Panc1 (cell line): ENCODE measurements around the gene NDUFB8. TPM values are rescaled to one million over a fixed set of nuclear protein-coding genes. Genes with fewer than 3 reads are reported as not detected.

Experiments
- ATAC-seq: fragments of 200-7000 bp; cut with Tn5 transposase; 2 replicates; pipeline ENCODE4 v1.9.1; 2020; ENCODE audit warnings: mild to moderate bottlenecking, moderate library complexity
- BruUV-seq: library from RNA; stranded (reverse); fragments of 400-500 nt; replicated peaks from 2 replicates; lab custom pipeline; 2021; lab: Mats Ljungman, UMichigan
- CTCF ChIA-PET: fragments of 300-600 bp; sonication (Branson Sonifier 250); formaldehyde crosslinking; loops from one replicate; lab custom pipeline; 2022; ENCODE audit warnings: antibody characterized with exemption; lab: Charles Lee
- POLR2A ChIA-PET: fragments of 300-600 bp; sonication (Branson Sonifier 250); formaldehyde crosslinking; loops from one replicate; lab custom pipeline; 2022; ENCODE audit warnings: antibody characterized with exemption; lab: Charles Lee
- DNase-seq: peaks from one replicate; pipeline ENCODE4 v3.0.0-alpha.2; 2010; ENCODE audit warnings: low read depth, low spot score
- H3K27ac ChIP-seq: 2 replicates; pipeline ENCODE4 v1.5.1; 2011; ENCODE audit warnings: mild to moderate bottlenecking, low read length, inconsistent platforms
- H3K27me3 ChIP-seq: fragments of 200-500 bp; sonication (Bioruptor generic); 2 replicates; pipeline ENCODE4 v1.6.0; 2014; ENCODE audit warnings: low read length, inconsistent platforms; ENCODE audit not compliant: control insufficient read depth, insufficient read depth
- H3K36me3 ChIP-seq: fragments of 200-500 bp; sonication (Bioruptor generic); 2 replicates; pipeline ENCODE4 v1.5.1; 2014; ENCODE audit warnings: inconsistent platforms, mild to moderate bottlenecking, low read length, moderate library complexity; ENCODE audit not compliant: control insufficient read depth, insufficient read depth
- H3K4me1 ChIP-seq: 2 replicates; pipeline ENCODE4 v1.5.1; 2011; ENCODE audit warnings: inconsistent platforms, mild to moderate bottlenecking, low read length, moderate library complexity; ENCODE audit not compliant: control insufficient read depth, insufficient read depth
- H3K4me3 ChIP-seq, 2 experiments: 2 replicates each; pipeline ENCODE4 v1.5.1; 2011 to 2012; ENCODE audit warnings: low read depth in 2 of 2, low read length in 2 of 2, mild to moderate bottlenecking in 2 of 2, inconsistent platforms in 1 of 2, moderate library complexity in 1 of 2
- H3K9me3 ChIP-seq: fragments of 200-500 bp; sonication (Bioruptor generic); 2 replicates; pipeline ENCODE4 v1.5.1; 2014; ENCODE audit warnings: low read depth, mild to moderate bottlenecking, inconsistent platforms, low read length, moderate library complexity; ENCODE audit not compliant: control insufficient read depth, insufficient read depth
- POLR2AphosphoS5 ChIP-seq: IDR thresholded peaks from 2 replicates; pipeline ENCODE4 v1.6.1; 2012; ENCODE audit warnings: mild to moderate bottlenecking, low read depth, low read length, moderate library complexity
- SIN3A ChIP-seq: IDR thresholded peaks from 2 replicates; pipeline ENCODE4 v1.6.1; 2012; ENCODE audit warnings: low read depth, mild to moderate bottlenecking, low read length, moderate library complexity, borderline replicate concordance; ENCODE audit not compliant: insufficient read depth
- TCF7L2 ChIP-seq: IDR thresholded peaks from 2 replicates; pipeline ENCODE4 v1.6.1; 2011; ENCODE audit warnings: mild to moderate bottlenecking, low read depth, low read length, inconsistent platforms
- in situ Hi-C: cut with HindIII; loops from 2 replicates; pipeline ENCODE4 v1.10.0; 2016; ENCODE audit warnings: low sequenced_read_pairs, low pct_unique_long_range_greater_than_20kb
- intact Hi-C: fragments of 100-400 bp; cut with micrococcal nuclease; formaldehyde crosslinking; loops from one replicate; pipeline ENCODE4 v1.10.0; 2022; ENCODE audit not compliant: unreplicated experiment
- total RNA-seq: library from RNA; stranded (reverse); gene quantifications from one replicate; pipeline ENCODE4 v1.2.1, GENCODE V29; 2021; ENCODE audit not compliant: unreplicated experiment
- TF ChIP-seq, protein P1 (sequence below): fragments of 450-650 bp; IDR thresholded peaks from 2 replicates; pipeline ENCODE4 v1.5.1; 2017; ENCODE audit warnings: mild to moderate bottlenecking
- TF ChIP-seq, protein P2 (sequence below), 2 experiments: IDR thresholded peaks; 2 replicates each; pipeline ENCODE4 v1.6.1; 2011 to 2012; ENCODE audit warnings: low read depth in 2 of 2, control low read depth in 1 of 2, low read length in 1 of 2, mild to moderate bottlenecking in 1 of 2, moderate library complexity in 1 of 2; ENCODE audit not compliant: insufficient read depth in 1 of 2

Gene NDUFB8
- total RNA-seq, 1 experiment from 2014 or later: 242 TPM

DNA sequence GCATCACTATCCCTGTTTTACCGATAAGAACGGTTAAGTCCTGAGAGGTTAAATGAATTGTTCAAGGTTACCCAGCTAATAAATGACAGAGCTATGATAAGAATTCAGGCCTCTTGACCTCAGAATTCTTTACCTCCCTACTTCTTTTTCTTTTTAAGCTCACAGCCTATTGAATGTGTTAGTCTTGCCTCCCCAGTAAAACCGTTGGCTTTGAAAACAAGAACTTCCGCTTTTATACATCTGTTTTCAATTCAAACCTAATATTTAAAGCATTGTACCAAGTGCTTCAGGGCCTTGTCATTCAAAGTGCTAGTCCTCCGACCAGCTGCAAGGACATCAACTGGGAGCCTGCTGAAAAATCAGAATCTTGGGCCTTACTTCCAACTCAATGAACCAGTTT lies 25.6 kb downstream of the NDUFB8 start:
- no peak overlapping the region for H3K4me3 ChIP-seq
- intact Hi-C loops: no loop called here
- no peak overlapping the region for H3K27ac ChIP-seq
- DNase-seq (no peak), ATAC-seq (no peak)
- POLR2A ChIA-PET: no interaction called here
- BruUV-seq: no TSS peak
- in situ Hi-C loops: no loop called here
- no peaks in the 10 kb centered on the region for H3K9me3 ChIP-seq
- TF ChIP-seq, protein P1, sequence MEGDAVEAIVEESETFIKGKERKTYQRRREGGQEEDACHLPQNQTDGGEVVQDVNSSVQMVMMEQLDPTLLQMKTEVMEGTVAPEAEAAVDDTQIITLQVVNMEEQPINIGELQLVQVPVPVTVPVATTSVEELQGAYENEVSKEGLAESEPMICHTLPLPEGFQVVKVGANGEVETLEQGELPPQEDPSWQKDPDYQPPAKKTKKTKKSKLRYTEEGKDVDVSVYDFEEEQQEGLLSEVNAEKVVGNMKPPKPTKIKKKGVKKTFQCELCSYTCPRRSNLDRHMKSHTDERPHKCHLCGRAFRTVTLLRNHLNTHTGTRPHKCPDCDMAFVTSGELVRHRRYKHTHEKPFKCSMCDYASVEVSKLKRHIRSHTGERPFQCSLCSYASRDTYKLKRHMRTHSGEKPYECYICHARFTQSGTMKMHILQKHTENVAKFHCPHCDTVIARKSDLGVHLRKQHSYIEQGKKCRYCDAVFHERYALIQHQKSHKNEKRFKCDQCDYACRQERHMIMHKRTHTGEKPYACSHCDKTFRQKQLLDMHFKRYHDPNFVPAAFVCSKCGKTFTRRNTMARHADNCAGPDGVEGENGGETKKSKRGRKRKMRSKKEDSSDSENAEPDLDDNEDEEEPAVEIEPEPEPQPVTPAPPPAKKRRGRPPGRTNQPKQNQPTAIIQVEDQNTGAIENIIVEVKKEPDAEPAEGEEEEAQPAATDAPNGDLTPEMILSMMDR: no peak
- TF ChIP-seq POLR2AphosphoS5 (no peak), SIN3A (no peak), TCF7L2 (no peak)
- TF ChIP-seq, protein P2, sequence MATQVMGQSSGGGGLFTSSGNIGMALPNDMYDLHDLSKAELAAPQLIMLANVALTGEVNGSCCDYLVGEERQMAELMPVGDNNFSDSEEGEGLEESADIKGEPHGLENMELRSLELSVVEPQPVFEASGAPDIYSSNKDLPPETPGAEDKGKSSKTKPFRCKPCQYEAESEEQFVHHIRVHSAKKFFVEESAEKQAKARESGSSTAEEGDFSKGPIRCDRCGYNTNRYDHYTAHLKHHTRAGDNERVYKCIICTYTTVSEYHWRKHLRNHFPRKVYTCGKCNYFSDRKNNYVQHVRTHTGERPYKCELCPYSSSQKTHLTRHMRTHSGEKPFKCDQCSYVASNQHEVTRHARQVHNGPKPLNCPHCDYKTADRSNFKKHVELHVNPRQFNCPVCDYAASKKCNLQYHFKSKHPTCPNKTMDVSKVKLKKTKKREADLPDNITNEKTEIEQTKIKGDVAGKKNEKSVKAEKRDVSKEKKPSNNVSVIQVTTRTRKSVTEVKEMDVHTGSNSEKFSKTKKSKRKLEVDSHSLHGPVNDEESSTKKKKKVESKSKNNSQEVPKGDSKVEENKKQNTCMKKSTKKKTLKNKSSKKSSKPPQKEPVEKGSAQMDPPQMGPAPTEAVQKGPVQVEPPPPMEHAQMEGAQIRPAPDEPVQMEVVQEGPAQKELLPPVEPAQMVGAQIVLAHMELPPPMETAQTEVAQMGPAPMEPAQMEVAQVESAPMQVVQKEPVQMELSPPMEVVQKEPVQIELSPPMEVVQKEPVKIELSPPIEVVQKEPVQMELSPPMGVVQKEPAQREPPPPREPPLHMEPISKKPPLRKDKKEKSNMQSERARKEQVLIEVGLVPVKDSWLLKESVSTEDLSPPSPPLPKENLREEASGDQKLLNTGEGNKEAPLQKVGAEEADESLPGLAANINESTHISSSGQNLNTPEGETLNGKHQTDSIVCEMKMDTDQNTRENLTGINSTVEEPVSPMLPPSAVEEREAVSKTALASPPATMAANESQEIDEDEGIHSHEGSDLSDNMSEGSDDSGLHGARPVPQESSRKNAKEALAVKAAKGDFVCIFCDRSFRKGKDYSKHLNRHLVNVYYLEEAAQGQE (IDR thresholded peaks at IDR 0.05; ENCODE audit: insufficient read depth in 1 of 2, low read depth in 2 of 2, low read length in 1 of 2): no peak
- H3K36me3 ChIP-seq: no peaks in the 10 kb centered on the region
- H3K4me1 ChIP-seq: no peaks in the 10 kb centered on the region
- CTCF ChIA-PET: no interaction called here
- no peaks in the 10 kb centered on the region for H3K27me3 ChIP-seq

DNA sequence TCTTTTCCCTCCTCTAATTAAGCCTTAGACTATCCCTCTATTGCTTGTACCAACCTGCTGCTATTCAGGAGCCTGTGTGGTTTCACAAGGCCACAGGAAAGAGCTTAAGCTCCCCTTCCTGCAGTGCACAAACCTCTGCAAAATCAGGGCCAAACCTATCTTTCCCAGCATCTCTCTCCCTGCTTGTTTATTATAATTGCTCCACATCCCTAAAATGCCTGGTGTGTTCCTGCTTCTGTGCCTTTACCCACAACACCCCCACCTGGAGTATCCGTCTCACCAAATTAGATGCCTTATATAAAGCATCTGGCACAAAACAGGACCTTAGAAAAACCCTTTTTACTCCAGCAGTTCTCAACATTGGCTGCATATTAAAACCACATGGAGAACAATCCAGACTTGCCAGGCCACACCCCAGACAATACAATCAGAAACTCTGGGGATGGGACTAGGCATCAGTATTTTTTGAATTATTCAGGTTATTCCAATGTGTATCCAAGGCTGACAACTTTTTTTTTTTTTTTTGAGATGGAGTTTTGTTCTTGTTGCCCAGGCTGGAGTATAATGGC lies 26.7 kb downstream of the NDUFB8 start:
- TF ChIP-seq TCF7L2 (no peak), POLR2AphosphoS5 (no peak), SIN3A (no peak)
- TF ChIP-seq, protein P1: no peak
- TF ChIP-seq, protein P2 (IDR thresholded peaks at IDR 0.05; ENCODE audit: insufficient read depth in 1 of 2, low read depth in 2 of 2, low read length in 1 of 2): no peak
- H3K27me3 ChIP-seq: no peaks in the 10 kb centered on the region
- H3K4me3 ChIP-seq: no peak overlapping the region
- H3K27ac ChIP-seq: no peak overlapping the region
- no peaks in the 10 kb centered on the region for H3K9me3 ChIP-seq
- no peaks in the 10 kb centered on the region for H3K36me3 ChIP-seq
- intact Hi-C loops: no loop called here
- in situ Hi-C loops: no loop called here
- ATAC-seq: no peak
- ChIA-PET POLR2A (no interaction called here), CTCF (no interaction called here)
- BruUV-seq: no TSS peak
- H3K4me1 ChIP-seq: no peaks in the 10 kb centered on the region
- no peak for DNase-seq
